Hematopoietic multipotent progenitor cell treated with erythropoietin and hydrocortisone succinate and interleukin-3 and kit ligand, for 8 days (in vitro differentiated cells): ENCODE data around the gene SMCO1.
A peak's percentile ranks its signal among the peaks of the same experiment; 100 is the strongest.
"Not testable (repeated sequence)": the region's sequence is repeated elsewhere in the genome, so short reads cannot be mapped to it uniquely, and the experiment has no call there.

Experiments used
- DNase-seq: peaks from one replicate; pipeline ENCODE4 v3.0.0-alpha.2; 2015

SMCO1 gene

DNA sequence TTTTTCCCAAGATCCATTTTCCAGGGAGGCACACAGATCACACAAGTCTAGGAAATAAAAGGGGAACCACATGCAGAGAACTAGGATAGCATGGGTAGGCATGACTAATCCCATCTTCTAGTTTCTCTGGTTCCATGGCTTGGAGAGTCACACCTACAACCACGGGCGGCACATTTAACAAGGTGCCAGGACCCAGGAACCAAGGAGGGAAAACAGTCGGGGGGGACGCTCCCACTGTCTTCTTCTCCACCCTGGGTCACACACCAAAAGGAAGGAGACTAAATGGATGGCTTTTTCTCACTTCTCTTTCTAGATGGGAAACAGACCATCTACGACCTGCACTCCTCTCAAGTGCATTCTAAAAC is 4.6 kb upstream of the SMCO1 start:
- no peak for DNase-seq

DNA sequence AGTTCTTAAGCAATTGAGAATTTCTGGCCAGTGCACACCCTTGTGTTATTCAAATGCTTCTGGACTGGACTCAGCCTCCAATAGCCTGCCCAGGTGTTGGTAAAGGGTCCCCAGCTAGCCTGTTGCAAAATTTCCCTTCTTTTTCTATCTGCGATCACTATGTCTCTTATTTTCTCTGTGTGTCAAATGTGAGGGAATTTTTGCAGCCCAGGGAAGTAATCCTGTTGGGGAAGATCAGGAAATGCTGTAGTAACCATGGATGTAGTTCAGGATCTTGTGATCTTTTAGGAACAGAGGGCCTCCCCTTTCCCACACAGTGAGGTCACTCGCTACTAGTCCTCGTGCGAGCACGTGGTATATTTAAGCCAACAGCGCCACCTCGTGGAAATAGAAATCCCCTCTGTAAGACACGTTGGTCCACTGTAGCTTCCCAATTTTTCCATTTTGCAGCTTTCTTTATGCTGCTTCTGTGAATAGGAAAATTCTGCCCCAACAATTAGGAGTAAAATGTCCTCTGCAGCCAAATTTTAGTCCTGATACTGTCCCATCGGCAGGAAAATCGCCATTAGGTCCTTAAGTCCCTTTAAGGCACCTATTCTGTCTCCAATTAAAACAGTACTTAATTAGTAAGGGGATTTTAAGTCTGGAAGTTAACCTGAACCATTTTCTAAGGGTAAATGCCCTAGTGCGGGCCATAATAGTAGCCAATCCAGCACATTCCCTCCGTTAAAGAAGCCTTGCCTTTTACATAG is 4.0 kb upstream of the SMCO1 start:
- DNase-seq, result peak; percentile 84

DNA sequence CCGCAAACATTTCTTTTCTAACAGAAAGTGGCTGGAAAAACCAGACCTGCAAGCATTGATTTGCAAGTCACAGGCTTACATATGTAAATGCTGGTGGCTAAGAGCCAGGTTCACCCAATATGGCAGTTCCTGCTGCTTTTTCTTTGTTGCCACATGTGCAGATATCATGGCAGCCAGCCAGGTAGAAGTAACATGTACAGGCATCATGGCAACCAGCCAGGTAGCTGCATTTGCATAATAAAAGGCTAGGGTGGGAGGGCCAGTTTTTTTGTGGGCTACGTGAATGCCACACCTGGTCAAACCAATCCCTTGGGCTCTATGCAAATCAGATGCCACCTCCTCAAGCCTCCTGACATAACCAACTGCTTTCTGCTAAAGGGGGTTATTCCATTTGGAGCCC is 2.8 kb upstream of the SMCO1 start:
- peak; percentile 73 for DNase-seq

DNA sequence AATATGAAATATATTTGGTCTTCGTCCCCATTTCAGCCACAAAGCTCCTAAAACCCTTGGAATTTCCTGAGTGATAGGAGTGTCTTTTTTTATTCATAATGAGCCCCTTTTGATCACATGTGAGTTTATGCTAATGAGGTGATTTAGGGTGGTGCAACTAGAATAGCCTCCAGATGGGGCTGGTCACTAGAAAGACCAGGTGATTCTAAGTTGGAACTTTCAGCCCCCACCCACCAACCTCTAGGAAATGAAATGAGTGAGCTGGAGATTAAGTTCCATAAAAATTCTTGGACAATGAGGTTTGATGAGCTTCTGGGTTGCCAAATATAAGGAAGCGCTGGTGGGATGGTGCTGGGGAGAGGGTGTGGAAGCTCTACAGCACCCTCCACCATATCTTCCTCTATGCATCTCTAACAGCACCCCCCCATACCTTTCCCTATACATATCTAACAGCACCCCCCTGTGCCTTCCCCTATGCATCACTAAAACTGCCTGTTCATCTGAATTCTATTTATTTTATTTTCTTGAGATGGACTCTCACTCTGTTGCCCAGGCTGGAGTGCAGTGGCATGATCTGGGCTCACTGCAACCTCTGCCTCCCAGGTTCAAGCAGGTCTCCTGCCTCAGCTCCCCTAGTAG is 2.1 kb upstream of the SMCO1 start:
- DNase-seq, result no peak

DNA sequence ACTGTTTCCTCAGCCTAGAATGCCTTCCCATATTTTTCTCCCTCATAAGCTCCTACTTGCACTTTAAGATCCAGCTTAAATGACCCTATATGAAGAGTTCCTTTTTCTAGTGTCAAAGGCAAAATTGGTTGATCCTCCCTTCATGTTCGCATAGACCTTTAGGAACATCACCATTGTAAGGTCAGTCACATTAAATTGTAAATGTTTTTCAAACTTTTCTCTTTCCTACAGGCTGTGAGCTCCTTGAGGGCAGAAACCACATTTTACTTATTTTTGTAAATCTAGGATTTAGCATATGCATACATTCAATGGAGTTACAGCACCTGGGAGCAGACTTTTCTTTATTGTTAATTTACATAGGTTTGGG is 813 bp downstream of the SMCO1 start:
- no peak for DNase-seq

DNA sequence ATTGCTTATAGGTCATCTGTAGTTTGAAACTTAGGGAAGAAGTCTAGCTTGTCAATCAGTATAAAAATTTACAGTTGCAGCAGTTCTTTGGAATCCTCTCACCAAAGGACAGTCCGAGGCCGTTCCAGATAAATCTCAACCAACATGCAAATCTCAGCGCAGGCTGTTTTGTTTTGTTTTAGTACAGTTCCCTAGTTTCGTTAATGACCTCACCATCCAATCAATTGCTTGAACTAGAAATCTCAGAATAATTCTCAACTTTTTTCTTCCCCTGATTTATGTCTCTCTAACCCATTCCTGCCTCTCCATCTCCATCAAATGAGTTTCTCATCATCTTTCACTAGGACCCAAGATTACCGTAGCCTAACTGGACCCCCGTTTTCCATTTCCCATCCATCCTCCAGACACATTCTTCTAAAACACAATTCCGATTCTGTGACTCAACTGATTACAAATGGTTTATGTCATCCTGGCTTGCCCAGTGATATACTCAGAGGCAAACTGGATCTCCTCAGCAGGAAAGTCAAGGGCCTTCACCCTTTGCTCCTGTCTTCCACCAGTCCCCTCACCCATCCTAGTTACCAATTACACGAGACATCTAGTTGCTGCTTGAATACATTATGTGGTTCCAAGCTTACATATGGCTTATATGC is 1.3 kb downstream of the SMCO1 start:
- DNase-seq, result no peak

DNA sequence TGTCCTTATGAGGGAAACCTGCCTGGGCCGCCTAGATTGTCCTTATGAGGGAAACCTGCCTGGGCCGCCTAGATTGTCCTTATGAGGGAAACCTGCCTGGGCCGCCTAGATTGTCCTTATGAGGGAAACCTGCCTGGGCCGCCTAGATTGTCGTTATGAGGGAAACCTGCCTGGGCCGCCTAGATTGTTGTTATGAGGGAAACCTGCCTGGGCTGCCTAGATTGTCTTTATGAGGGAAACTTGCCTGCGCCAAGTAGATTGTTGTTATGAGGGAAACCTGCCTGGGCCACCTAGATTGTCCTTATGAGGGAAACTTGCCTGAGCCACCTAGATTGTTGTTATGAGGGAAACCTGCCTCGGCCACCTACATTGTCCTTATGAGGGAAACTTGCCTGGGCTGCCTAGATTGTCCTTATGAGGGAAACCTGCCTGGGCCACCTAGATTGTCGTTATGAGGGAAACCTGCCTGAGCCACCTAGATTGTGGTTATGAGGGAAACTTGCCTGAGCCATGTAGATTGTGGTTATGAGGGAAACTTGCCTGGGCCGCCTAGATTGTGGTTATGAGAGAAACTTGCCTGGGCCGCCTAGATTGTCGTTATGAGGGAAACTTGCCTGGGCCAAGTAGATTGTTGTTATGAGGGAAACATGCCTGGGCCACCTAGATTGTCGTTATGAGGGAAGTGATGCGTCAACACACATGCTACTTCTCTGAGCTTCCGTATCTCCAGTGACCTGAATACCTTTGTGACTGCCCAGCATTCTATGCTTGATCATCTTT is 3.3 kb downstream of the SMCO1 start:
- peak; percentile 86 for DNase-seq

DNA sequence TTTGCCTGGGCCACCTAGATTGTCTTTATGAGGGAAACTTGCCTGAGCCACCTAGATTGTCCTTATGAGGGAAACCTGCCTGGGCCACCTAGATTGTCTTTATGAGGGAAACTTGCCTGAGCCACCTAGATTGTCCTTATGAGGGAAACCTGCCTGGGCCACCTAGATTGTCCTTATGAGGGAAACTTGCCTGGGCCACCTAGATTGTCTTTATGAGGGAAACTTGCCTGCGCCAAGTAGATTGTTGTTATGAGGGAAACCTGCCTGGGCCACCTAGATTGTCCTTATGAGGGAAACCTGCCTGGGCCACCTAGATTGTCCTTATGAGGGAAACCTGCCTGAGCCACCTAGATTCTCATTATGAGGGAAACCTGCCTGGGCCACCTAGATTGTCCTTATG is 4.0 kb downstream of the SMCO1 start:
- DNase-seq, result not testable (repeated sequence)

DNA sequence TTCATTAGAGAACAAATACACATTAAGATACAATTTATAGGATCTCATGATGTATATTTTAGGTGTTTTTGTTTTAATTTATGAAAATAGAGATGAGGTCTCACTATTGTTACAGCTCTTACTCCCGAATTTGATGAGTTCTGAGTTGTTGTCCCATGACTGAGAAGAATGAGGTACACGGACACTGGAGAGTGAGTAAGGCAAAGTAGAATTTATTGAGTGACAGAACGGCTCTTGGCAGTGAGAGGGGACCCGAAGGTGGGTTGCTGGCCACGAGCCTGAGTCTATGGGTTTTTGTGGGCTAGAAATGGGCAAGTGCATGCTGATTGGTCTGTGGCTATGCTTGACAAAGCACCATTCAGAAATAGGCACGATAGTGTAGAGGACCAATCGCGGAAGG is 8.5 kb downstream of the SMCO1 start:
- DNase-seq, result no peak

DNA sequence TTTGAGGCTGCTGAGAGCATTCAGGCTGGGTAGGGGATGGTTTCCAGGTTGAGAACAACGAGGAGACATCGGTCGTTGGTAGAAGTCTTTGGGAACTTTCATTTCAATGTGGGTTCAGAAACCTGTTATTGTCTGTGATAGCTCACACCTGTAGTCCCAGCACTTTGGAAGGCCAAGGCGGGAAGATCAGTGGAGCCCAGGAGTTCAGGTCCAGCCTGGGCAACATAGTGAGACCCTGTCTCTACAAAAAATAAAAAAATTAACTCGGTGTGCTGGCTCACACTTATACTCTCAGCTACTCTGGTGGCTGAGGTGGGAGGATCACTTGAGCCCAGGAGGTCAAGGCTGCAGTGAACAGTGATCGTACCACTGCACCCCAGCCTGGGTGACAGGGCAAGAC is 10.6 kb downstream of the SMCO1 start:
- no peak for DNase-seq

DNA sequence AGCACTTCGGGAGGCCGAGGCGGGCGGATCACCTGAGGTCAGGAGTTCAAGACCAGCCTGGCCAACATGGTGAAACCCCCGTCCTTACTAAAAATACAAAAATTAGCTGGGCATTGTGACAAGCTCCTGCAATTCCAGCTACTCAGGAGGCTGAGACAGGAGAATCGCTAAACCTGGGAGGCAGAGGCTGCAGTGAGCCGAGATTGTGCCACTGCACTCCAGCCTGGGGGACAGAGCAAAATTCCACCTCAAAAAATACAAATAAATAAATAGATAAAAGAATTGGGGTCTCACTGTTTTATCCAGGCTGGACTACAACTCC is 11.1 kb downstream of the SMCO1 start:
- DNase-seq, result not testable (repeated sequence)

DNA sequence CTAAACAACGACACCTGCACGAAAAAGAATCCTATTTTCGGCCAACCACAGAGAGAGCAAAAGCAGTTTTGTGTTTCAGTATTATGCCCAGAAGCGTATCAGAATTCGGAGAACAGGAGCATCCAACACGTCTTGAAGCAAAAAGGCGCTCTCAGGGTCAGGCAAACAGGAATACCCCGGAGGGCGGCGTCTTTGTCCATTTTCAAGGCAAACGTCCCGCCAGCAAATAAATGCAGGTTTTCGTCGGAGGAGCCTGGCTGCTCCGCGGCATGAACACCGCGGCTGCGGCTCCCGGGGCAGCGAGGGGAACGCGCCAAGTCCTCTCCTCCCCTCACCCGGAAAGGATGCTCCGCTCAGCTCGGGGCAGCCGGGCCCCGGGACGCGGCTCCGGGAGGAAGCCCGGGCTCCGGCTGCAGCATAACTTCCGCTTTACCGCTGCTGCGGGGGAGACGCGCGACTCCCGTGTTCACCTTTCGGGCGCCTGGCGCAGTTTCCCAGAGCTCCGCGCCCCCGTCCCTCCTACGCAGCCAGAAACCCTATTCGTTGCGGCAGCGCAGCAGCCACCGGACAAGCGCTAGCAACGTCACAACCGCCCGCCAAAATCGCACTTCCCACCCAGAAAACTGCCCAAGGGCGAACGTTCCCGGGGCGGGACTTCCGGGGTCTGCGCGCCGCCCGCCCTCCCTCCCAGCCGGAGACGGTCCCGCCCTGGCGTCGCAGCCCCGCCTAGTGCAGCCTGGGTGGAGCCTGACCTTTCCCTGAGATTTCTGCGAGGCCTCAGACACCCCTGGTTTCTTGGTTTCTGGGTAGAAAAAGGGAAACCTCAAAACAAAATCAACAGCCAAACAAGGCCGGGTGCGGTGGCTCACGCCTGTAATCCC is 11.7 kb downstream of the SMCO1 start, which contains the start of gene RNF168:
Gene RNF168, minus strand, starts transcription at position 573 of the 881 bp plus-strand sequence. CDS start 595 bp downstream, outside the sequence.
- DNase-seq, result peak; percentile 94

DNA sequence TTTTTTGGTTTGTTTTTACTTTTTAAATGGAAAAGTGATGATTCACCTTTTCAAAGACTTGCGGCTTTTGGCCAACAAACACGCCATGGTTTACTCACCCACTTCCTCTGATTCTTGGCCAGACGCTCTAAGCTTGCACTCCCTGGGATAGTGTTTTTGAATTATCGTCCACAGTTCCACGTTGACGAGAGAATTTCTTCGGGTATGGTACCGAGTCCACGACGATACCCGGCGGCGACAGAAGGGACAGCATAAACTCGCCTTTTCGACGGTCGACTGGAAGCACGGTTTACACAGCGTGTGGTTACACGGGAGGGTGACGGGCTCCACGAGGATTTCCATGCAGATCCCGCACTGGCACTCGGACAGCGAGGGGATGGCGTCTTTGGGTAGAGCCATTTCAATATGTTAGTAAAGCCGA is 12.4 kb downstream of the SMCO1 start:
- DNase-seq, result peak; percentile 58

DNA sequence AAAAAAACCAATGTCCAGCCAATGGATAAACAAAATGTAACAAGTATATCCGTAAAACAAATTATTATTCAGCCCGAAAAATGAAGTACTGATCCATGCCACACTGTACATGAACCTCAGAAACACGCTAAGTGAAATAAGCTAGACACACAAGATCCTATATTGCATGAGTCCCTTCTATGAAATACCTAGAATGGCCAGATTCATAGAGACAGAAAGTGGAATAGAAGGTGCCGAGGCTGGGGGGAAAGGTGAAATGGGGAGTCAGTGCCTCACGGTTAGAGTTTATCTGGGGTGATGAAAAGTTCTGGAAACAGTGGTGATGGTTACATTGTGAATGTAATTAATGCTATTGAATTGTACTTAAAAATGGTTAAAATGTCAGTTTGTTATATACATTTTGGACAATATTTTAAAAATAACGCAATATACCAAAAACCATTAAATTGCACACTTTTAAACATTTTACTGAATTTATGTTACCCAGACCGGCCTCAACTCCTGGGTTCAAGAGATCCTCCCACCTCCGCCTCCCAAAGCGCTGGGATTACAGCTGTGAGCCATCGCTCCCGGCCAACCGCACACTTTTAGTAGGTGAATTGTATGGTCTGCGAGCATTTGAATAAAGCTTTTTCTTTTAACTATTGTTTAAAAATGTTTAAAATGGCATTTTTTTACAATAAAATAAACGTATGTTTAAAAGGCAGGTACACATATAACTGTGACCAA is 13.7 kb downstream of the SMCO1 start:
- DNase-seq, result no peak

DNA sequence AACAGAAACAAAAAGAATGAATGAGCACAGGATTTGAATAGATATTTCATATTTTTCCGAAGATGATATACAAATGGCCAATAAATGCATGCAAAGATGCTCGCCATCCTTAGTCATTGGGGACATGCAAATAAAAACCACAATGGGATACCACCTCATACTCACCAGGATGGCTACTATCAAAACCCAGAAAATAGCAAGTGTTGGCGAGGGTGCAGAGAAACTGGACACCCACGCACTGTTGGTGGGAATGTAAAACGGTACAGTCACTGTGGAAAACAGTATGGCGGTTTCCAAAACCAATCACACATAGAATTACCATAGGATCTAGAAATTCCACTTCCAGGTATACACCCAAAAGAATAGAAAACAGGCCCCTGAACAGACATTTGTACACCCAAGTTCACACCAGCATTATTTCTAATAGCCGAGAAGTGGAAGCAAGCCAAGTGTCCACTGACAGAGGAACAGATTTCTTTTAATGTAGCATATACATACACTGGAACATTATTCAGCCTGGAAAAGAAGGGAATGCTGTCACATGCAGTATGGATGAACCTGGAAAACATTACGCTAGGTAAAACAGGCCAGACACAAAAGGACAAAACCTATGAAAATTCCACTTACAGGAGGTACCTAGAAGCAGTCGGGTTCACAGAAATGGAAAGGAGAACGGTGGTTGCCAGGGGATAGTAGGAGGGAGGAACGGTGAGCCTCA is 15.2 kb downstream of the SMCO1 start:
- DNase-seq, result no peak

DNA sequence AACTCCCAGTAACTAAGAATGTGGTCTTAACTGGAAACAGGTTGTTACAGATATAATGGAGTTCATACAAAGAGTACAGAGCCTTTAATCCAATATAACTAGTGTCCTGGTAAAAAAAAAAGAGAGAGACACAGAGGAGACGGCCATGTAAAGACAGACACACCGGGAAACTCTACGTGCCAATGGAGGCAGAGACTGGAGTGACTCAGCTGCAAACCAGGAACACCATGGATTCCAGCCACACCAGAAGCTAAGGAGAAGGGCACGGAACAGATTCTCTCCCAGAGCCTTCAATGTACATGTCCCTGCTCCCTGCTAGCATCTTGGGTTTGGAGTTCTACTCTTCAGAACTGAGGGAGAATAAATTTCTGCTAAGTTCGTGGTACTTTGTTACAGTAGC is 16.1 kb downstream of the SMCO1 start:
- no peak for DNase-seq

DNA sequence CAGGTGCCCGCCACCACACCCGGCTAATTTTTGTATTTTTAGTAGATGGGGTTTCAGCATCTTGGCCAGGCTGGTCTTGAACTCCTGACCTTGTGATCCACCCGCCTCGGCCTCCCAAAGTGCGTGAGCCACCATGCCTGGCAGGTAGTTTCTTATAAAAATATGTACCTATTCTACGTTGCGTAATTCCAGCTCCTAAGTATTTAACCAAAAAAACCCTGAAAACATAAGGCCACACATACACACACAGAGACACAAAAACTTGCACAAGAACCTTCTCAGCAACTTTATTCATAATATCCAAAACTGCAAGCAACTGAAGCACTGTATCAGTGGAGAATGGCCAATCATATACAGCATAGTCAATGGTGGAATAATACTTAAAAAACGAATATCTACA is 16.8 kb downstream of the SMCO1 start:
- DNase-seq, result no peak

DNA sequence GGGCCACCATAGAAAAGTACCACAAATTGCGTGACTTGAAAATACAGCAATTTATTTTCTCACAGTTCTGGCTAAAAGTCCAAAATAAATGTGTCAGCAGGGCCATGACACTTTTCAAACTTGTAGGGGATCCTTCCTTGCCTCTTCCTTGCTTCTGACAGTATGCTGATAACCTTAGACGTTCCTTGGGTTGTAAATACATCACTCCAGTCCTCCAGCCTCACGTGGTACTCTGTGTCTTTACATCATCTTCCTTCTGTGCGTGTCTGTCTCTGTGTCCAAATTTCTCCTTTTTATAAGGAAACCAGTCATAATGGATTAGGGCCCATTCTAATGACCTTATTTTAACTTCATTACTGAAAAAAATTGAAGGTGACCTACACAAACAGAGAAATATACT is 19.0 kb downstream of the SMCO1 start:
- DNase-seq, result no peak

DNA sequence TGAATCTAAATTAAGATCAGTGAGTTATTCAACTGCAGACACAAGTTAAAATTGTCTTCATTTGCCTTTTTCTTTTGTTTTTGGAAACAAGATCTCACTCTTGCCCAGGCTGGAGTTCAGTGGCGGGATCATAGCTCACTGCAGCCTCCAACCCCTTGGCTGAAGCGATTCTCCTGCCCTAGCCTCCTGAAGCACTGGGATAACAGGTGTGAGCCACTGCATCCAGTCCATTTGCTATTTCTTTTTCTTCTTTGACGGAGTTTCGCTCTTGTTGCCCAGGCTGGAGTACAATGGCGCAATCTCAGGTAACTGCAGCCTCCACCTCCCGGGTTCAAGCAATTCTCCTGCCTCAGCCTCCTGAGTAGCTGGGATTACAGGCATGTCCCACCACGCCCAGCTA is 21.9 kb downstream of the SMCO1 start:
- no peak for DNase-seq

DNA sequence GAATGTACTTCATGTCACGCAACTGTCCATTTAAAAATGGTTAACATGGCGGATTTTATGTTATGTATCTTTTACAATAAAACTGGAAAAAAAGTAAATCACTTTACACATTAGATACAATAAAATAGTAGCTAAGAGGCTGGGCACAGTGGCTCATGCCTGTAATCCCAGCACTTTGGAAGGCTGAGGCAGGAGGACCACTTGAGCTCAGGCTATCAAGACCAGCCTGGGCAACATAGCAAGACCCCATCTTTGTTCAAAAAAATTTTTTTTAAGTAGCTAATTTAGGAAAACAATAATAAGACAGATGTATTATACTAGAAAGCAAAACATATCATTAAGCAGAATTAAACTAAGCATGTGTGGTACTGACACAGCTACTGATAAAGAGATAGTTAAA is 23.1 kb downstream of the SMCO1 start:
- DNase-seq, result no peak

DNA sequence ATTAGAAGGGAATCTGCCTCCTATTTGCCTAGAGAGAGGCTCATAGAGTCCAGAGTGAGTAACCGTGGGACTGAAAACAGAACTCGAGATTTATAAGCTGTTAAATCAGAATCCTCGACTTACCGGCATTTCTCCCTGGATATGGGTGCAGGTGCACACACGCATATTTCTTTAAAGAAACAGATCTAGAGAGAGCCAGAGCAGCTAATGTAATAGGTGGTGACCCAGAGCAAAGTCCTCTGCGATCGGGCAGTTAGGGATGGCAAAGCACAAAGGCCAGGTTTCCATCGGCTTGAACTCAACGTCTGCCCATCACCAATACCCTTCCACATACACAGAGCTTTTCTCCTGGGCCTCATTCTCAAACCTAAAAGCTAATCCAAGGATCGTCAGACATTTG is 25.4 kb downstream of the SMCO1 start:
- DNase-seq, result no peak
